GM13977 (cell line): ENCODE data around the gene HDAC9.

ENCODE experiments used
- DNase-seq: peaks from one replicate; pipeline ENCODE4 v3.0.0; 2012; ENCODE audit warnings: low spot score
- CTCF ChIP-seq: IDR thresholded peaks from 2 replicates; pipeline ENCODE4 v1.5.1; 2012; ENCODE audit warnings: mild to moderate bottlenecking, control low read depth; ENCODE audit not compliant: insufficient read depth; ENCODE audit errors: extremely low read depth, missing control alignments
- in situ Hi-C: fragments of 300-500 bp; cut with MboI; formaldehyde crosslinking; loops from one replicate; pipeline ENCODE4 v1.12.0; 2022; ENCODE audit warnings: low sequenced_read_pairs, low pct_unique_long_range_greater_than_20kb, mixed read lengths, inconsistent platforms; ENCODE audit not compliant: unreplicated experiment

HDAC9 gene

GRCh38 chr7:18529239-18529638 is 33.7 kb downstream of the HDAC9 start:
- no peak for DNase-seq
- TF ChIP-seq CTCF, result no peak
- in situ Hi-C loops, result no loop called here

GRCh38 chr7:18530224-18531179 is 35.0 kb downstream of the HDAC9 start:
- TF ChIP-seq CTCF, result no peak
- in situ Hi-C loops, result no loop called here
- DNase-seq, result no peak

GRCh38 chr7:18531539-18531938 is 36.0 kb downstream of the HDAC9 start:
- TF ChIP-seq CTCF, result no peak
- DNase-seq, result no peak
- in situ Hi-C loops, result no loop called here

- in situ Hi-C loops, result no loop called here
- no peak for DNase-seq
- TF ChIP-seq CTCF, result no peak
Observed at GRCh38 chr7:18532813-18533212, 37.3 kb downstream of the HDAC9 start.

GRCh38 chr7:18534481-18534880 is 38.9 kb downstream of the HDAC9 start:
- TF ChIP-seq CTCF, result no peak
- no peak for DNase-seq
- in situ Hi-C loops, result no loop called here

- no peak for DNase-seq
- in situ Hi-C loops, result no loop called here
Observed at GRCh38 chr7:18535810-18536415, 40.4 kb downstream of the HDAC9 start.

More at GRCh38 chr7:18535810-18536415, 40.4 kb downstream of the HDAC9 start:
- TF ChIP-seq CTCF, result no peak
